ENCODE results near the gene LAMC1.

LAMC1 gene

GRCh38 chr1:183003203-183003602 is 20.0 kb upstream of the LAMC1 start:
- Mint-ChIP-seq H3K4me1 (no peaks in the 10 kb centered on the region), H3K4me3 (no peak overlapping the region), H3K27ac (no peak overlapping the region), H3K9me3 (no peaks in the 10 kb centered on the region), H3K36me3 (no peaks in the 10 kb centered on the region)
- ATAC-seq (no peak), DNase-seq (ENCODE audit: low spot score in 2 of 2) (no peak)

DNA sequence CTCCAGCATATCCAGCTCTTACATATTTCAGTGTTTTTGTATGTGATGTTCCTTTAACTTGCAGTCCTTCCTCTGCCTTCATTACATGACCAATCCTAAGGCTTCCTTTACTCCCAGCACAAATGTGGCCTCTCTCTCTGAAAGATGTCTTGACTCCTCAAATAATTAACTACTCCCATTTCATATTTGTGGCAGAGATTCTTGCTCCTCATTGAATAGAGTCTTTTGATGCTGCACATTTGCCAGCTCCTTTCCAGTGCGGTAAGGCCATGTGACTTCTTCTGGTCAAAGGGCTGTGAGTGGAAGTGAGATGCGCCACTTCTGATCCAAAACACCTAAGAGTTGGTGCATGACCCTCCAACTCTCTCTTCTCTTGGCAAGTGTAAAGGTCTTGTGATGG is 19.1 kb upstream of the LAMC1 start:
- Mint-ChIP-seq H3K9me3 (no peaks in the 10 kb centered on the region), H3K27ac (no peak overlapping the region), H3K4me1 (no peaks in the 10 kb centered on the region), H3K4me3 (no peak overlapping the region), H3K36me3 (no peaks in the 10 kb centered on the region)
- ATAC-seq (no peak), DNase-seq (ENCODE audit: low spot score in 2 of 2) (no peak)

DNA sequence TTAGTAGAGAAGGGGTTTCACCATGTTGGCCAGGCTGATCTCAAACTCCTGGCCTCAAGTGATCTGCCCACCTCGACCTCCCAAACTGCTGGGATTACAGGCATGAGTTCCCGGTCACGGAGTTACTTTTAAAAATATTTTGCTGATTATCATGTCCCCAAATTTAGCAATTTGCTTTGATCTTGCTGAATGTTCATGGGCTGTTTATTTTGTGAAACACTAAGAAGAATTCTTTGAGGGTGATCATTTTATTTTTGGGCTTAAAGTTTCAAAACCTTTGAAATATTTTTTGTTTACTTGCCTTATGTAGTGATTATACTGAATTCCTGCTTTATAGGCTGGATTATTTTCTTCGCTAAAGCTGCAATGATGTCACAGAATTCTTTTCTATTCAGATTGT is 11.4 kb upstream of the LAMC1 start:
- no peak overlapping the region for H3K27ac Mint-ChIP-seq
- no peaks in the 10 kb centered on the region for H3K9me3 Mint-ChIP-seq
- no peaks in the 10 kb centered on the region for H3K36me3 Mint-ChIP-seq
- ATAC-seq (no peak), DNase-seq (ENCODE audit: low spot score in 2 of 2) (no peak)
- H3K4me3 Mint-ChIP-seq: no peak overlapping the region
- no peaks in the 10 kb centered on the region for H3K4me1 Mint-ChIP-seq

DNA sequence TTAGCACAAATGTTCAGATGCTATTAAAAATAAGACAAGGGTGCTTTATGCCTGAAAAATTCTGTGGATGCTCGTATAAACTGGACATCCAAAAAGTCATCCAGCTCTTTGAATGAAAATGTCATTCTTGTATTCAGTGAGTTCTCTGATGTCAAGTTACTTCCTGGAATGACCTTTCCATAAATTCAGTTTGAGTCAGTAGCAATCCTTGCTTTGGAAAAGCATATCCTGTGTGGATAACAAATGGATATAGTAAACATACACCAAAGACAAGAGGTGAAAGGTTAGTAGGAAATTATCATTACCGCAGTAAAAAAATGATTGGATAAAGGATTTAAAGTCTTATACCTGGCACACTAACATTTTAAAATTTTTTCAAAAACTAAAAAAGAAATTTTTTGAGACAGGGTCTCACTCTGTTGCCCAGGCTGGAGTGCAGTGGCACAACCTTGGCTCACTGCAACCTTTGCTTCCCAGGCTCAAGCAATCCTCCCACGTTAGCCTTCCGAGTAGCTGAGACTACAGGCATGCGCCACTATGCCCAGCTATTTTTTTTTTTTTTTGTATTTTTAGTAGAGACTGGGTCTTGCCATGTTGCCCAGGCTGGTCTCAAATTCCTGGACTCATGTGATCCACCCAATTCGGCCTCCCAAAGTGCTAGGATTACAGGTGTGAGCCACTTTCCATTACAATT is 10.8 kb upstream of the LAMC1 start:
- Mint-ChIP-seq H3K9me3 (no peaks in the 10 kb centered on the region), H3K4me1 (no peaks in the 10 kb centered on the region), H3K36me3 (no peaks in the 10 kb centered on the region), H3K4me3 (no peak overlapping the region), H3K27ac (no peak overlapping the region)
- ATAC-seq: no peak
- DNase-seq (ENCODE audit: low spot score in 2 of 2): no peak

GRCh38 chr1:183019139-183019740 is 4.0 kb upstream of the LAMC1 start:
- no peaks in the 10 kb centered on the region for H3K9me3 Mint-ChIP-seq
- no peak overlapping the region for H3K4me3 Mint-ChIP-seq
- H3K27ac Mint-ChIP-seq: no peak overlapping the region
- ATAC-seq (no peak), DNase-seq (ENCODE audit: low spot score in 2 of 2) (no peak)
- peaks cover 11% of the 10 kb centered on the region for H3K4me1 Mint-ChIP-seq
- H3K36me3 Mint-ChIP-seq: no peaks in the 10 kb centered on the region

GRCh38 chr1:183019860-183020259 is 3.4 kb upstream of the LAMC1 start:
- no peaks in the 10 kb centered on the region for H3K36me3 Mint-ChIP-seq
- ATAC-seq: no peak
- H3K4me3 Mint-ChIP-seq: no peak overlapping the region
- H3K27ac Mint-ChIP-seq: no peak overlapping the region
- DNase-seq (ENCODE audit: low spot score in 2 of 2): no peak
- H3K9me3 Mint-ChIP-seq: no peaks in the 10 kb centered on the region
- H3K4me1 Mint-ChIP-seq: peaks cover 17% of the 10 kb centered on the region

DNA sequence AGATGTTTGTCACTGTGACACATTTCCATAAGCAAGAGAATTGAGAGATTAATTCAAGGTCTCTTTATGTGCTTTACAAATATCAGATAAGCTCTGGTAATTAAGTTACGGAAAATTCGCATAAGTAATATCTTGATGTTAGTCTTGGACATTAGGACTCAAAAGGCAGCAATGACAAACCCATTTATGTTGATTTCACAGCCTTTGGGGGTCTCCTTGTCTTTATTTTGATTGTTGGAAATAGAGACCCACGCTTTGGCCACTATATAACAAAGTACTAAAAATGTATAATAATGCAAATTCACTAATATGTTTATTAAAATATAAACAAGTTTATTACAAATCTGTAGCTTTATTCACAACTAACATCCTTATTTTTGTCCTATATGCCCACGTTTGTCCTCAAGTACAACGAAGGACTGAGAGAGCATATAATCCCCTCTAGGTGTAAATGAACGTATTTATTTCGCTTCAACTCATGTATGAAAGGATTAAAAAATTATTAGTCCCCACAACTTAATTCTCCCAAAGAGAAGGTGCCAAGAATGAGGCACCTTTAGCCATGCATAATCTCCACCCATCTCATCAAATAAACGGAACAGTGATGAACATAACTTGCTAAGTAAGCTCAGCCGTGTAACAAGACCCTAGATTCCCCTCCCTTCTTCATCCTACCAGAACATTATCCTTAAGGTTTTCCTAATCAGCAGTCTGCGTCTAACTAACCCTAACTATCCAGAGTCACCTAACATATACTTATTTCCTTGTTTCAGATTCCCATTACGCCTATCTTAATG is 1.6 kb upstream of the LAMC1 start:
- H3K36me3 Mint-ChIP-seq: no peaks in the 10 kb centered on the region
- ATAC-seq (no peak), DNase-seq (ENCODE audit: low spot score in 2 of 2) (no peak)
- H3K9me3 Mint-ChIP-seq: no peaks in the 10 kb centered on the region
- H3K27ac Mint-ChIP-seq: no peak overlapping the region
- H3K4me3 Mint-ChIP-seq: peak overlapping the region; percentile 46
- H3K4me1 Mint-ChIP-seq: peaks cover 17% of the 10 kb centered on the region

- no peak overlapping the region for H3K27ac Mint-ChIP-seq
- no peaks in the 10 kb centered on the region for H3K9me3 Mint-ChIP-seq
- peaks cover 17% of the 10 kb centered on the region for H3K4me1 Mint-ChIP-seq
- no peaks in the 10 kb centered on the region for H3K36me3 Mint-ChIP-seq
- peak overlapping the region; percentile 46 for H3K4me3 Mint-ChIP-seq
- ATAC-seq (peak; percentile 64), DNase-seq (ENCODE audit: low spot score in 2 of 2) (peak in 1 of 2 donors; percentile 49)
Observed at GRCh38 chr1:183022202-183023145, 746 bp upstream of the LAMC1 start.

- peak overlapping the region; percentile 70 for H3K4me3 Mint-ChIP-seq
- H3K4me1 Mint-ChIP-seq: peaks cover 17% of the 10 kb centered on the region
- H3K27ac Mint-ChIP-seq: no peak overlapping the region
- no peaks in the 10 kb centered on the region for H3K9me3 Mint-ChIP-seq
- DNase-seq (ENCODE audit: low spot score in 2 of 2) (peak; percentile 3 to 58), ATAC-seq (peak; percentile 75)
- H3K36me3 Mint-ChIP-seq: no peaks in the 10 kb centered on the region
Observed at GRCh38 chr1:183023601-183024316, 539 bp downstream of the LAMC1 start.

- H3K27ac Mint-ChIP-seq: no peak overlapping the region
- ATAC-seq: no peak
- peak overlapping the region; percentile 70 for H3K4me3 Mint-ChIP-seq
- no peaks in the 10 kb centered on the region for H3K9me3 Mint-ChIP-seq
- no peaks in the 10 kb centered on the region for H3K36me3 Mint-ChIP-seq
- peaks cover 17% of the 10 kb centered on the region for H3K4me1 Mint-ChIP-seq
- DNase-seq (ENCODE audit: low spot score in 2 of 2): no peak
Observed at GRCh38 chr1:183024317-183025009, 1.2 kb downstream of the LAMC1 start.

DNA sequence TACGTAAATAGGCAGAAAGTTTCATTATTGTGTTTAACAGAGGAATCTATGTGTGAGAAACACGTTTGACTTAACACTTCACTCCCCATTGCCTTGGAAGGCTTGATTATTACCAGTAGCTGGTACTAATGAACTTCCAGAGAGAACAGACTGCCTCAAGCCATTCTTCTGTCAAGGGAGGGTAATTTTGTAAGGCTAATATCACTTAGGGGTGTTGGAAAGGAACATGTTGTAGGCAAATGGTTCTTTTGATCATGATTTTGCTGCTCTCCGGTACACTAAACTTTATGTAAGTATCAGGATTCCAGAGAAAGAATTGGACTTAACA is 1.8 kb downstream of the LAMC1 start:
- peaks cover 17% of the 10 kb centered on the region for H3K4me1 Mint-ChIP-seq
- H3K9me3 Mint-ChIP-seq: no peaks in the 10 kb centered on the region
- H3K27ac Mint-ChIP-seq: no peak overlapping the region
- no peaks in the 10 kb centered on the region for H3K36me3 Mint-ChIP-seq
- no peak overlapping the region for H3K4me3 Mint-ChIP-seq
- no peak for ATAC-seq
- no peak for DNase-seq (ENCODE audit: low spot score in 2 of 2)

DNA sequence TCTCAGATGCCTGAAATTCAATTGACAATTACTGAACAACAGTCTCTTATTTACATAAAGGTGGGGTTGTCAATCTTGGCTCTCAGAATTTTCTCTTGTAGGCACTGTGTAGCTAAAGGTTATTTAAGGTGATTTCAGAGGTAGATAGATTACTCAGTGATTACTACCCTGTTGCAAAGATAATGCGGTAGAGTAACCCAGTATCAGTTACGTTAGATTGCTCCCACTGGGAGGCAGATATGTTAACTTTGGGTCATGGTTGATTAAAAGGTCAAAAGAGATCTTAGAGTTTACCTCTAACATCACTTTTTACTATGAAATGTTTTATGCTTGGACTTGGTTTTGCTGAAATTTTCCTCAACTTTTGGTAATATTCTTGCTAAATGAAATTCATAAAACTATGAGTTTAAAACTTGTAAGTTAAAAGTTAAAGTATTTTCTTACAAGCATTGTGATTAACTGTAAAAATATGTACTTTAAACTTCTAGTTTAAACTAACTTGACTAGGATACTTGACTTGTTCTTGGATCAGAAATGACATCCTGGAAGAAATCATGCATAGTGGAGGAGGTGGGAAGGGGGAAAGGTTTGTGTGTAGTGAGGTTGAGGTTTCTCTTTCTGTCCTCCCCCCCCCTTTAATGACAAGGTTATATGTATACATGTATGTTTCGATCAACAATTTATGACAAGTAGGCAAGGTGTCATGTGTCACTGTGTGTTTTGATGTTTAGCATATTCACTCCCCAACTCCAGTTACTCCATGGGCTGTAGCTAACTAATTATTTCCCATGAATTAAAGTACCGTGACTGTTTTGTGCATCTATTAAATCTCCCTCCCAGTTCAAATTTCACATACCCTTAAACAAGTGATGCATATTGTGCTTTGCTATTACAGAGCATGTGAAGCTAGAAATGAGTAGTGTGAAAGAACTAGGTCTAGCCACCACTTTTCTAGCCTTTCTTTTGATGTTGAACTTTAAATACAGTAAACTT is 2.9 kb downstream of the LAMC1 start:
- Mint-ChIP-seq H3K4me1 (peaks cover 17% of the 10 kb centered on the region), H3K4me3 (no peak overlapping the region), H3K27ac (no peak overlapping the region), H3K36me3 (no peaks in the 10 kb centered on the region), H3K9me3 (no peaks in the 10 kb centered on the region)
- DNase-seq (ENCODE audit: low spot score in 2 of 2) (no peak), ATAC-seq (no peak)

GRCh38 chr1:183027031-183027430 is 3.8 kb downstream of the LAMC1 start:
- Mint-ChIP-seq H3K4me1 (peaks cover 15% of the 10 kb centered on the region), H3K27ac (no peak overlapping the region), H3K9me3 (no peaks in the 10 kb centered on the region), H3K4me3 (no peak overlapping the region), H3K36me3 (no peaks in the 10 kb centered on the region)
- DNase-seq (ENCODE audit: low spot score in 2 of 2) (no peak), ATAC-seq (no peak)

Data from stimulated activated effector memory CD8-positive, alpha-beta T cell treated with anti-CD3 and anti-CD28 coated beads, Interleukin-12 subunit alpha, Interleukin-12 subunit beta, amount 100 ng/mL, for 72 hours (primary cell).